Left renal cortex interstitium (tissue), 4 donors: ENCODE data around the gene PHF21A. TPM values are rescaled to one million over a fixed set of nuclear protein-coding genes. Genes with fewer than 3 reads are reported as not detected.

Experiments used
- DNase-seq, 4 donors: peaks; one replicate each; pipeline ENCODE4 v3.0.0-alpha.2; 2013; ENCODE audit warnings: low read depth in 4 of 4, low spot score in 2 of 4, missing footprints in 1 of 4
- polyA plus RNA-seq, 4 donors: library from polyadenylated mRNA; unstranded; fragments of 120-200 nt; gene quantifications; one replicate each; pipeline ENCODE4 v1.2.1, GENCODE V29; 2013; ENCODE audit not compliant: insufficient read length in 4 of 4

PHF21A gene
- 10 to 100 TPM; 34.5 to 60.9 (median 51.7) TPM for polyA plus RNA-seq

DNA sequence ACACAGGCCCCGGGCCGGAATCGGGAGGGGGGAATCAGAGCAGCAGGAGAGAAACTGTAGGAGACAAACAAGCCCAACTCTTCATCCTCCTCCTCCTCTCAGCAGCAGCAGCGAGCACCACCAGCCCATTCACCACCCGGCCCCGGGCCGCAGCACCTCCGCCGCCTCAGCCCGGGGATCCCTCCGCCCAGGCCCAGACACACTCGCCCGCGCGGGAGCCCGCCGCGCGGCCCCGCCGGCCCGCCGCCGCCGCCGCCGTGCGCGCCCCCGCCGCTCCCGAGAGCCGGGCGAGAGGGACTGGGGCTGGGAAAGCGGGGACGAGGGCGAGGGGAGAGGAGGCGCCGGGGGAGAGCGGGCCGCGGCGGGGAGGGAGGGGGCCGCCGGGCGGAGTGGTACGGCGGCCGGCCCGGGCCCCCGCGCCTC is at the start of gene PHF21A:
Gene PHF21A (minus strand): TSS at position 154 of the 423 bp plus-strand sequence. CDS start 37,235 bp downstream, outside the sequence.
- DNase-seq, result peak in 3 of 4 donors; percentile 79 to 86 (median 83)

DNA sequence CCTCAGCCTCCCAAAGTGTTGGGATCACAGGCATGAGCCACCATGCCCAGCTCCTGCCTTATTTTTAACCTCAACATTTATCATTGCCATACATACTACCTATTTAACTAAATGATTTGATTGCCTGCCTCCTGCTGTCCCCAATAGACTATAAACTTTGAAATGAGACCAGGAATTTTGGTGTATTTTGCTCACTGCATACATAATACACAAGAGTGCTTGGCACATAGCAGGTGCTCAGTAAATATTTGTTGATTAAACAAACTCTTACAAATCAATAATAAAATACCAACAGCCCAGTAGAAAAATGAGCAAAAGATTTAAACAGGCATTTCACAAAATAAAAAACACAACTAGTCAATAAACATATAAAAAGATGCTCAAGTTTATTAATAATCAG is 49.5 kb upstream of the PHF21A start:
- no peak for DNase-seq

DNA sequence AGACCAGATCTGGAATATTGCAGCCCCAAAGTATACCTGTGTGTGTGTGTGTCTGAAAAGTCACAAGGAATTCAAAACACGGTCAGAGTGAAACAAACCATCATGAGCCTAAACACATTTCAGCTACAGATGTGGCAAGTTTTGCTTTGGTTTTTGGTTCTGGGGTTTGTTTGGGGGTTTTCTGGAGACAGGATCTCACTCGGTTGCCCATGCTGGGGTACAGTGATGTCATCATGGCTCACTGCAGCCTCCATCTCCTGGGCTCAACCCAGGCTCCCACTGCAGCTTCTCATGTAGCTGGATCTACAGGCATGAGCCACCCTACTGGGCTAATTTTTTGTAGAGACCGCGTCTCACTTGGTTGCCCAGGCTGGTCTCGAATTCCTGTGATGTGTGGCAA is 41.4 kb upstream of the PHF21A start:
- DNase-seq, result no peak

DNA sequence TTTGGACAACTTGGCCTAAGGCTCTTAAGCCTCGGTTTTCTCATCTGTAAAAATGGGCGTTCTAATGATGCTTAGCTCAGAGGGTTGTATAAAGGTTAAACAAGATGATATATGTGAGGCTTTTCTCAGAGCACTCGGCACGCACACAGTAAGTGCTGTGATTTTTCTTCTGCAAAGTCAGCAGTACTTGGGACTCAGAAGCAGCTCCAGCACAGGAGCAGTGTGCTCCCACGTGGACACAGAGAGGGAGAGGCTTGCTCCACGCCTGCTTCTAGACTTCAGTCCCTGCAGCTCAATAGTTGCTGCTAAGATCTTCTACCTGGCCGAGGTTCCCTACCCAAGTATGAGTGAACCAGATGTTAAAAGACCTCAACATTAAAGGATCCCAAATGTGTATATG is 39.9 kb upstream of the PHF21A start:
- no peak for DNase-seq

DNA sequence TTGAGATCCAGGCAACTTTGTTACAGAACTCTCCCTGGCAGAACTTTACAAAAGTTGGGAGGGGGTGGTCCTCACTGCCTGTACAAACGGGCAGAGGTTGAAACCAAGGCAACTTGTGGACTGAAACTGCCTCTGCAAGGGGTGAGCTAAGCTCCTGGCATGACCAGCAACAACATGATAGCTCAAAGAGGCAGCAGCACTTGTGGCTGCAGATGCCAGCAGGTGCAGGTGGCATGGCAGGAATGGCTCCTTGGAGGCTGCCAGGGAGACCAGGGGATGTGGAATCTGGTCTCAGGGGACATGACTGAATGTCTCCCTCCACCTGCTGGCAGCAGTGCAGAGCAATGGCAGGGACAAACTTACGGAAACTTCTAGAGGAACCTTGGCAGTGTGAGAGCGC is 38.8 kb upstream of the PHF21A start:
- no peak for DNase-seq

DNA sequence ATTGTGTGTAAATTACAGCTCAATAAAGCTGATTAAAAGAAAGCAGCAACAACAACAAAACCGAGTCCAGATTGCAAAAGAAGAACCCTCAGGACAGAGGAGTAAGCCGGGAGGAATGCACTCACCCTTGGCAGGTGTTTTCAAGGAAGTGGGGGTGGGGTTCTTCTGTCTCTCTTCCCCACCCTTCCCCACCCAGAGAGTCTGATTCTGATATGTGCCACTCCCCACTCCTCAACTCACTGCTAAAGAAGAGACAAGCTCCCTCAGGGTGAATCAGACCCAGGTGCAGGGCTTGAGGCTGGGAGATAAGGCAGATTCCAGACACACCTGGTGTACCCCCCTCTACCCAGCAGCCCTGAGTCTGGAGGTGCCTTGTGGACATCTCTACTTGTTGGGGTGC is 38.4 kb upstream of the PHF21A start:
- DNase-seq, result no peak

DNA sequence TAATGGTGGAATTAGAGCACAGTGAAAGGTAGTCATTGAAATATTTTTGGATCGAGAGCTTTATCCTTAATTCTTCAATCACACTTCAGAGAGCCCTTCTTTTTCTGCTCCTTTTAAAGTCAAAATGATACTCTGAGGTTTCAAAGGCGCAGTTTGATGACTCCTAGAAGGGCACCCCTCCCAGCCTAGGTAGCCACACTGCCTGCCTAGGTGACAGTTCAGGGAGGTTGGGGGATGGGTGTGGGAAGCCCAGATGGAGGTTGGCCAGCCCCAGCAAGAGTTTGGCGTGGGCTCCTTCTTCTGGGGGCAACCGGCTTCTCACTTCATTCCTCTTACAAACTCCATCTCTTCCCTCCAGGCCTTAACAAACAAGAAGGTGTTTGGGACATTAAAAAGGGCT is 28.6 kb upstream of the PHF21A start:
- DNase-seq, result no peak

DNA sequence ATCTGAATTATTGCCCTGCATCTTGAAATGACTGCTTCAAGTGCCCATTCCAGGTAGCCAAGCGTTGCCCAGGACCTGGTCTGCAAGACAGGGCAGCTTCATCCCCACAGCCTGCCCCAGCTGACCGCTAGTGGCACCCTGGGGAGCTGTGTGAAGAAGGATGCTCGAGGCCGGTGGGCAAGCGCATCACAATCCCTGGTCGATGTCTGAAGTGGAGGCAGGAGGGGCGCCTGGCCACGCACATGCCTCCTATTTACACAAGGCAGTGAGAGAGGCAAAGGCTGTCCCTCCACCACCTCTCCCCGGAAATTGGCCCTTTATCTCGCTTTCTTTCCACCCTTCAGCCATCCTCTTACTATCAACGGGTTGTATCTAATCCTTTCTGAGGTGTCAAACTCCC is 28.1 kb upstream of the PHF21A start:
- no peak for DNase-seq

DNA sequence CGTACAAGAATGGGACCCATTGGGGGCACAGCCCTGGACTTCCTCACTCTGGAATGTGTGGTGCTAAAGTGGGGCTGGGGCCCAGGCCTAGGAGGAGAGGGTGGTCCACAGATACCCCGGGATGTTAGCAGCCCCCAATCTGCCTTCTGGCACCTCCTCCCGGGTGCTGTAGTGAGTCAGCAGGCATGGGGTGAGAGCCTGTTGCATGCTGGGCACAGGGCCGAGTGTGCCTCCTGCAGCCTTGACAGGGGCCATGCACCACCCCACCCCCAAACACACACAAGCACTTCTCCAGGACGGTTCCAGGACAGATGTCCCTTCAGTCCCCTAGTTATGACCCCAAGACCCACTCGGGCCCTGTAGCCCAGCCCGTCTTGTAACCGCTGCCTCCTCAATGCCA is 23.5 kb upstream of the PHF21A start:
- no peak for DNase-seq

DNA sequence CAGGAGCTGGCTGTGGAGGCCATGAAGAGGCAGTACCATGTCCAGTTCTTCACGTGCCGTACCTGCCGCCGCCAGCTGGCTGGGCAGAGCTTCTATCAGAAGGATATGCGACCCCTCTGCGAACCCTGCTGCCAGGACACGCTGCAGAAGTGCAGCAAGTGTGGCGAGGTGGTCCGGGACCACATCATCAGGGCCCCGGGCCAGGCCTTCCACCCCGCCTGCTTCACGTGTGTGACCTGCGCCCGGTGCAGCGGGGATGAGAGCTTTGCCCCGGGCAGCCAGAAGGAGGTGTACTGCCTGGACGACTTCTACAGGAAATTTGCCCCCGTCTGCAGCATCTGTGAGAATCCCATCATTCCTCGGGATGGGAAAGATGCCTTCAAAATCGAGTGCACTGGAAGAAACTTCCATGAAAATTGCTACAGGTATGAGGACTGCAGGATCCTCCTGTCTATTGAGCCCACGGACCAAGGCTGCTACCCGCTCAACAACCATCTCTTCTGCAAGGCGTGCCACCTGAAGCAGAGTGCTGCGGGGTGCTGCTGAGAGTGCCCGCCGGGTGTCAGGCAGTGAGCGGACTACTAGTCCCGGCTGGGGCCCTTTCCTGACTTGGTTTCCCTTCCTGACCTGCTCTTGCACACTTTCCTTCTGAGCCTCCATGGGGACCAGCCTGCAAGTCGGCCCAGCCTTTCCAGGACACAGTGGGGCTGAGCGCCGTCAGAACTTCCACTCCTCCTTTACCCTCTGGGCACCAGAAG is 22.0 kb upstream of the PHF21A start:
- DNase-seq, result no peak

DNA sequence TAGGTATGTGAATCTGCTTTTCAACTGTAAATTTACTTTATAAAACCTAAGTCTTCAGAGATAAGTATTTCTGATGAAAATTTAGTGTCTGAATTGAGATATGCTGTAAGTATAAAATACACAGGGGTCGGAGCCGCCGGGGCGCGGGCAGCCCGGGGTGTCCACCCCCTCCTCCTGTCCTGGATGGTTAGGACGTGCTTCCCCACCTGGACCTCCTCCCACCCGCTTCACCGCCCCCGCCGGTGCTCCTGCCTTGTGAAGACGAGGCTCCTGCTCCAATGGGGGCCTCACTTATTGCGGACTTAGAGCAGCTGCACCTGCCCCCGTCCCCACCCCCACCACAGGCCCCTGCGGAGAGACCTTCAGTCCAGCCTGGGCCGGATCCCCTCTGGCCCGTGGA is 21.3 kb upstream of the PHF21A start:
- DNase-seq, result no peak

DNA sequence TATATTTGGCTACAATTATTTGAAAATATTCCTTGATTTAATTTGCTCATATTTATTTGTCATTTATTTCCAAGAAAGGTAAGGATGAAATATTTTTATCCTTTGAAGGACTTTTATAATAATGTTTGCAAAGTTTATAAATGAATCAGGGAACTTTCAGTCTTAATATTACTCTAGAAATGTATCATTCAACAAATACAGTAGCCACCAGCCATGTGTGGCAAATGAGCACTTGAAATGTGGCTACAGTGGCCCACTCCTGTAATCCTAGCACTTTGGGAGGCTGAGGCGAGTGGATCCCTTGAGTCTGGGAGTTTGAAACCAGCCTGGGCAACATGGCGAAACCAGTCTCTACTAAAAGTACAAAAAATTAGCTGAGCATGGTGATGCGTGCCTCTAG is 20.3 kb upstream of the PHF21A start:
- DNase-seq, result no peak

DNA sequence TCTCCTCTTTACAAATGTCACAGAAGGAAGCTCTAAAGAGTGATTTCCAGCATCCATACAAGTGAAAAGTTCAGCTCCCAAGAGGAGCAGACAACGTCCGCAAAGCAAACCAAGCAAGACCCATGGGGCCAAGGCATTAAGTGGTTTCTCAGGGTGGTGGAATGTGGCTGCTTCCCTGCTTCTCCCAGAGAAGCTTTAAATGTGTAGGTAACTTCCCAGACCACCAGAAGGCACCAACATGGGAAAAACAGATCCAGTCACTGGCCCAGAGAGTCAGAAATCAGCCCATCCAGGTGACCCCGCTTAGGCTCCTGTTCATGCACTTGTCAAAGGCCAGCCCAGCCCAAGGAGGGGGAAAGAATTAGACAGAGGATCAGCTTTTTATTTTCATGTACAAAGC is 13.3 kb upstream of the PHF21A start:
- DNase-seq, result no peak

DNA sequence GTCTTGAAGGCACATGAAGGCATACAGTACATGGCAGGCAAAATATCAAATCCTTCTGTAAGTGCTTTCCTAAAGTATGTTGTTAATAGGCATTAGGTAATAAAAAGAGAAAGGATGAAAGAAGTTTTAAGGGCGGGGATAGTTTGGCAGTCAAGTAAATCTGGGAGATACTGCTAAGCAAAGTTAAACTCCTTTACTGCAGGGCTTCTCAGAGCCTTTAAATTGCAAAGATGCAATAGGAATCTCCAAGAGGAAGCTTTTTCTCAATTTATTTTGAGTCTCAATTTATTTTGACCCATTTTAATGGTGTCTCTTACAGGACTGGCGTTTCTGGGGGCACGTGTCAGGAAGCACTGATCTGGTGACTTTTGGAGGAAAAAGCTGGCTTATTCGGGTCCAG is 12.8 kb upstream of the PHF21A start:
- DNase-seq, result no peak

DNA sequence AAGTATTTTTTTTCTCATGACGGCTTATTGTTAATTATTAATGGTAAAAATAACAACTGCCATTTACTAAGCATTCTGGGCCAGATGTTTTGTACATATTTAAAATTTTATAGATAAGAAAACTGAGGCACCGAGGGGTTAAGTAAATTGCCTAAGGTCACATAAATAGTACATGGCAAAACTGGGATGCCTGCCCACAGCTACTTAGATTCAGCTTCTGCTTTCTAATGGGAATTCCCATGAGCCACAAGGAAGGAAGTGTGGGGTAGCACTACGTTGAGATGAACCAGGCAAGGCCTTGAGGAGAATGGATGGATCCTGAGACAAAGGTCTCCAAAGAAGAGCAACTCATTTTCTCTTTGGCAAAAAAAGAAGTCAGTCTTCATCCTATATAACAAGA is 11.9 kb upstream of the PHF21A start:
- DNase-seq, result no peak

DNA sequence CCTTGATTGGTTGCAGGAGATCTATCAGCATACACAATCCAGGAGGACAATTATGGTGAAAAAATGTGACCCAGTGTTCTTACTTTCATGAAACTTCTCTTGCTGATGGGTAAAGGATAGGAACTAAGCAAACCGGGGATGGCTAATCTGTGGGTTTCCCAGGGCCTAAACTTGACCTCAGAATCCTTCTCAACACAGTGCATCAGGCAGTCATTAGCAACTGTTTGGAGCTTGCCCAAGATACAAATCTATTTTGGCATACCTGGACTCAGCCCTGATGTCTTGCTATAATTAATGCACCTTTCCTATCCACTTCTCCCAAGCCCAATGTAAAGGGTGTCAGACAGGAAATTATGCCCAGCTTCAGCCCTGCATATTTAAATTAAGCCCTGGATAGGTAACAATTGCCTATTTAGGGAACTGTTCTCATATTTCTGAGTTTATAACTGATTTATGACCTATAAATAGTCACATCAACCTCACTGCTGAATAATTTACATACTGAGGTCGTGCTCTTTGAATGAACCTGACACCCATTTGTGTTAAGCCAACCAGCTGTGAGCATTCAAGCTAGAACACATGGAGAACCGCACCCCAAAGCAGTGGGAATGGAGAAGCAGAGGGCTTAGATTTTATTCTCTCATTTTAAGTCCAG is 9.2 kb upstream of the PHF21A start:
- no peak for DNase-seq

DNA sequence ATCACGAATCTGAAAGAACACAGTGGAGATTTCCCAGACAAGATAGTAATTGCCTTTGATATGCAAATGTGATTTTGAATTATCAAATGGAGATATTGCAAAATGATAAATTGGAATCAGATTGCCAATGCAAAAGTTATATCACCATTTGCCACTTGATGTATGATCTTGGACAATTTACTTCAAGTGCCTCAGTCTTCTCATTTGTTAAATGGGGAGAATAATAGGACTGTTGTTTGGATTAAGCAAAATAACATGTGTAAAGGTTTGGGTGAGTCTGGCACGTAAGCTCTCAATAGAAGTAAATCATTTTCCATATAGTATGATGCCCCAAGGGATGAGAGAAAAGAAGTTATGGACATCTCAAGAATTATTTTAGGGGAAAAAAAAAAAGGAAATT is 7.9 kb upstream of the PHF21A start:
- DNase-seq, result no peak

DNA sequence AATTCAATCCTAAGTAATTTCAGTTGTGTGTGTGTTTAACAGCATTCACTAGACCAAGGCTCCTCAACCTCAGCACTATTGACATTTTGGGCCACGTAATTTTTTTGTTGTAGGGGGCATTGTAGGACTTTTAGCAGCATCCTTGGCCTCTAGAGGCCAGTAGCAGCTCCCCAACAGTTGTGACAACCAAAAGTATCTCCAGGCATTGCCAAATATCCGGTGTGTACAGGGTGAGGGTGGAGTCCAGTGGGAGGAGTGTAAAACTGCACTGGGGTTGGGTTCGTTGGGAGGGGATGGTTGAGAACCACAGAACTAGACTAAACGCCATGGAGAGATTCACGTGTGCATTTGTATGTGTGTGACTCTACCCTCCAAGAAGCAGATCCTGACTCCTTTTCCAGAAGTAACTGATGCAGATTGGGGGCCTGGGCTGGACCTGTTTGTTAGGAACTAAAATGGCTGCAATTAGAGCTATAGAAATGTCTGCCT is 5.9 kb upstream of the PHF21A start:
- no peak for DNase-seq

DNA sequence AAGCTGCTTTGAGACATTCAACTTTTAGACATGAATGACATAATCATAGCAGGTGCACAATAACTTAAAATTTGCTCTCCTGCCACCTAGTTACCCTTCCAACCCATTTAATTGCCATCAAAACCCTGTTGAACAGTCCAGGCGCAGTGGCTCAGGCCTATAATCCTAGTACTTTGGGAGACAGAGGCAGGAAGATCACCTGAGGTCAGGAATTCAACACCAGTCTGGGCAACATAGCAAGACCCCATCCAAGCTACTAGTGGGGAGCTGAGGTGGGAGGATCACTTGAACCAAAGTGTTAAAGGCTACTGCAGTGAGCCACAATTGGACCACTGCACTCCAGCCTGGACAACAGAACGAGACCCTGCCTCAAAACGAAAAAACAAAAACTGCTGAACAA is 4.0 kb upstream of the PHF21A start:
- no peak for DNase-seq

DNA sequence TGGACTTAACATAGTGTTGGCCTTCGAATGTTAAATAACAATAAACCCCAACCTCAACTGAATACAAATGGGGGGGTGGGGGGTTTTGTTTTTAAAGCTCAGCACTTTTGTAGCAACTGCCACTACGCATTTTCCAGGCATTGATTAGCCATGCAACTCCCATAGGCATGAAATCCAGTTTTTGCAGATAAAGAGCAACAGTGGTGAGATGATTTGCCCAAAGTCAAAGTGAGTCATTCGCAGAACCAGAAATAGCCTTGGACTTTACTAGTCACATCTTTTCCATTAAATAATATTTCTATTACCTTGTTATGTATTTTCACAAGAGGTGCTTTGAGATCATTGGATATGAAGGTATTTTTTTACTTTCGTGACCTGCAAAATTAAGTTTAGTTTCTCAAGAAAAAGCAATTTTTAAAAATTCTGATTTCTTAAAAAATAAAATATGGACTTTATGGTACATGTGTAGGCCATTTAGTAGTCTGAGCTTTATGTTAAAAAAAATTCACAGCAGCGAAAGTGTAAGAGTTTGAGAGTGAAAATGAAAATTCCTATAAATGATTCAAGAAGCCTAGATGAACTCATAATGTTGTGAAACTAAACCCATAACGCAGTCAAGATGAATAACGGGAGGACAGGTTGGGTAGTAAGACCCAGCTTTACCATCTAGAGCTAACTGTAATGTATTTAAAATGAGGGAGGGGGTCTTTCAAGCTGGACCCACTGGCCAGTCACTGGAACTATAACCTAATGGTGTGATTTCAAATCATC is 1.9 kb upstream of the PHF21A start:
- no peak for DNase-seq

DNA sequence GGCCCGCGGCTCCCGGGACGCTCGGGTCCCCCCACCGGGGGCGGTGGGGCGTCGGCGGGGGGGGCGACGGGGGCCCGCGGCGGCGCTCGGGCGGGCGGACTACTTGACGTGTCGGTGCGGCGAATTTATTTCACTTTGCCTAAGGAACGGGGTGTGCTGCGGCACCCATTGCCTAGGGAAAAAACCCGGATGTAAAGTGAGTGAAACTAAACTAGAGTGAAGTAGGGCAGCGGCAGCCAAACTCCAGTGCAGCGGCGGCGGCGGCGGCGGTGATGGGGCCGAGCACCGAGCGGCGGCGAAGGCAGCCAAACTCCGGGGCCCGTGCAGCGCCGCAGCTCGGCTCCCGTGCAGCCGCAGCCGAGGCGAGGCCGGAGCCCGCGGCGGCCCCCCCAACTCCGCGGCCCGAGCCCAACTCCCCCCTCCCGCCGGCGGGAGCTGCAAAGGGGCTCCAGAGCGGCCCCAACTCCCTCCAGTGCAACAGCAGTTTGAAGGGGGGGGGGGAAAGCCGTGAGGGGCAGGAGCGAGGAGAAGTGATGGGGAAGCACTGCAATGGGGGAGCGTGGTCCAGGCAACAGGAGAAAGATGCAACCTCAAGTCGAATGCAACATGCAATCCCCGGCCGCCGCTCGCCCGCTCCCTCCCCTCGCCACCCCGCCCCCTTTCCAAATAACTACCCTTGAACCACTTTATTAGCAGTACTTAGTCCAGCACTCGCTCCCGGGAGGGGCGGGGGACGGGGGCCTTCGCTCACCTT is 647 bp upstream of the PHF21A start:
- peak in 3 of 4 donors; percentile 71 to 75 (median 74) for DNase-seq
